Gastrocnemius medialis (tissue), 4 donors: ENCODE measurements around the gene APBA2. TPM values are rescaled to one million over a fixed set of nuclear protein-coding genes. Genes with fewer than 3 reads are reported as not detected.
"Not testable (repeated sequence)": the region's sequence is repeated elsewhere in the genome, so short reads cannot be mapped to it uniquely, and the experiment has no call there.

ENCODE experiments used
- ATAC-seq, 2 donors: fragments of 150-250 bp; one replicate each; pipeline ENCODE4 v1.9.1; 2016
- DNase-seq, 2 donors: peaks; one replicate each; pipeline ENCODE4 v3.0.0-alpha.2; 2019
- H3K27ac ChIP-seq, 4 donors: fragments of 200-600 bp; sonication (generic); 1 replicate in 1 of 4; 2 replicates in 3 of 4; pipeline ENCODE4 v1.5.1; 2016 to 2018; ENCODE audit warnings: mild to moderate bottlenecking in 2 of 4, moderate library complexity in 1 of 4
- H3K27me3 ChIP-seq, 3 donors: fragments of 200-600 bp; sonication (generic) in 2 of 3; 1 replicate in 1 of 3; 2 replicates in 2 of 3; pipeline versions ENCODE4 v1.5.1 to v1.6.0; 2016 to 2019; ENCODE audit warnings: mild to moderate bottlenecking in 1 of 3, moderate library complexity in 1 of 3
- H3K36me3 ChIP-seq, 2 donors: fragments of 200-600 bp; sonication (generic) in 1 of 2; one replicate each; pipeline ENCODE4 v1.5.1; 2017 to 2018
- H3K4me1 ChIP-seq, 2 donors: fragments of 200-600 bp; sonication (generic) in 1 of 2; one replicate each; pipeline ENCODE4 v1.5.1; 2016 to 2017; ENCODE audit warnings: mild to moderate bottlenecking in 2 of 2
- H3K4me3 ChIP-seq, 4 donors: fragments of 200-600 bp; sonication (generic) in 3 of 4; 1 replicate in 1 of 4; 2 replicates in 3 of 4; pipeline ENCODE4 v1.5.1; 2016 to 2019; ENCODE audit warnings: mild to moderate bottlenecking in 2 of 4
- H3K9me3 ChIP-seq, 3 donors: fragments of 200-600 bp; sonication (generic) in 2 of 3; 1 replicate in 1 of 3; 2 replicates in 2 of 3; pipeline ENCODE4 v1.5.1; 2016 to 2019
- CTCF ChIP-seq, 5 experiments: fragments of 450-650 bp in 3 of 5; fragments of 200-600 bp in 2 of 5; sonication (generic) in 2 of 5; IDR thresholded peaks in 4 of 5; conservative IDR thresholded peaks in 1 of 5; 1 replicate in 4 of 5; 2 replicates in 1 of 5; pipeline ENCODE4 v1.5.1; 2016 to 2019; ENCODE audit warnings: antibody characterized with exemption in 5 of 5, mild to moderate bottlenecking in 3 of 5, moderate library complexity in 3 of 5
- POLR2A ChIP-seq, 2 donors: fragments of 450-650 bp; IDR thresholded peaks; one replicate each; pipeline ENCODE4 v1.6.1; 2017; ENCODE audit warnings: antibody characterized with exemption in 2 of 2, mild to moderate bottlenecking in 2 of 2, moderate library complexity in 2 of 2
- in situ Hi-C, 4 donors: fragments of 200-750 bp; cut with MboI; loops; one replicate each; pipeline versions ENCODE4 v1.15.0 to v1.8.0; 2017; ENCODE audit warnings: low sequenced_read_pairs in 4 of 4
- intact Hi-C: fragments of 100-400 bp; cut with DNase I; formaldehyde crosslinking; loops from one replicate; pipeline ENCODE4 v1.15.1; 2023; ENCODE audit warnings: low total_unique reads
- total RNA-seq, 4 donors: library from RNA; depleted of rRNA; stranded (reverse); fragments of >200 nt; gene quantifications; one replicate each; pipeline versions ENCODE4 v1.1.0 to v1.2.3, GENCODE V29; 2016

Gene APBA2
- total RNA-seq, 4 donors from 2014 or later = 0.19 to 0.31 TPM; not detected in 2

- in situ Hi-C loops = no loop called here
- Histone ChIP-seq H3K9me3 (no peaks in the 10 kb centered on the region), H3K4me3 (no peak overlapping the region), H3K4me1 (no peaks in the 10 kb centered on the region), H3K27me3 (peaks cover 14 to 26% (median 19%) of the 10 kb centered on the region in 3 donors), H3K36me3 (no peaks in the 10 kb centered on the region), H3K27ac (no peak overlapping the region)
- DNase-seq = no peak
- intact Hi-C loops = no loop called here
- no peak for ATAC-seq
- TF ChIP-seq CTCF (IDR thresholded peaks at IDR 0.05 in 4 of 5, conservative IDR thresholded peaks at IDR 0.05 in 1 of 5) (no peak), POLR2A (IDR thresholded peaks at IDR 0.05) (no peak)
These were observed 1.8 kb downstream of the APBA2 start for GRCh38 chr15:28887339-28888174.

DNA sequence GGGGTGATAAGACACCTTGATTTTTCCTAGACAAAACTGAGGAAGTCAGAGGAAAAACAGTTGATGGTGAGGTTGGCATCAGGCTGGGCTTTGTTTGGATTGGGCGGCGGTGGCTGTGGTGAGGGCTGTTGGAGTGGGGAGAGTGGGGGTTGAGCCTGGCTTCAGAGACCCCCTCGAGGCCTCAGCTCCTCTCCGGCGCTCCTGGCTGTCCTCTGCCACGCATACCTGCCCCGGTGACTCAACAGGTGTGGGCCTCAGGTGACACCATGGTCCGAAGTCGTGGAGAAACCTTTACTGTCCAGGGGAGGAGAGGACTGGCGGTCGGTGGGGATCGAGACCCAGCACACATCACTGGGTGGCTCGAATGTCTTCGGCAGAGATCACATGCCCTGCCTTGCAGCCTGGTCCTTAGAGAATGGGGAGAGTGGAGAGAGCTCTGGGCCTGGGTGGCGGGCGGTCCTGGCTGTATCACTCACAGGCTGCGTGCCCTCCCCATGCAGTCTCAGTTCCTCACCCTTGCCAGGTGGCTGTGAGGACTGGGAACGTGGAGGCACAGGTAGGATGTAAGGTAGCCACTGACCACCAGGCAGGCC lies 2.6 kb downstream of the APBA2 start:
- Histone ChIP-seq H3K27me3 (peaks cover 14 to 26% (median 19%) of the 10 kb centered on the region in 3 donors), H3K9me3 (no peaks in the 10 kb centered on the region), H3K36me3 (no peaks in the 10 kb centered on the region), H3K4me3 (no peak overlapping the region), H3K4me1 (no peaks in the 10 kb centered on the region), H3K27ac (no peak overlapping the region)
- no peak for ATAC-seq
- no peak for DNase-seq
- in situ Hi-C loops (no loop called here), intact Hi-C loops (no loop called here)
- TF ChIP-seq CTCF (IDR thresholded peaks at IDR 0.05 in 4 of 5, conservative IDR thresholded peaks at IDR 0.05 in 1 of 5) (no peak), POLR2A (IDR thresholded peaks at IDR 0.05) (no peak)

DNA sequence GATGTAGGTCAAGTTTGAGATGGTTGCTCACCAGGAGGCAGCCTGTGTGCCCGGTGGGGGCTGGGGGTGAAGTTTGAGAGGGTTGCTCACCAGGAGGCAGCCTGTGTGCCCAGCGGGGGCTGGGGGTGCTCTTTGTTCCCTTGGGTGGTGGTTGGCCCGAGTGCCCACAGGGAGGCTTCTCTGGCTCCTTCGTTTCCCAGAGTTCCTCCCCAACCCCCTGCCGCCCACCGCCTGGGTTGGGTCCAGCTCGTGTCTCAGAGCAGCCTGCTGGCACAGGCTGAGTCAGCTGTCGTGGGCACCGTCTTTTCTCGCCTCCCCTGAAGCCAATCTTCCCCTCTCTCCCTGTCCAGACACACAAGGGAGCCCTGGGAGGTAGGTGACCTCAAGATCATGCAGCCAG lies 3.1 kb downstream of the APBA2 start:
- in situ Hi-C loops = no loop called here
- Histone ChIP-seq H3K27me3 (peaks cover 14 to 26% (median 19%) of the 10 kb centered on the region in 3 donors), H3K4me3 (no peak overlapping the region), H3K9me3 (no peaks in the 10 kb centered on the region), H3K4me1 (no peaks in the 10 kb centered on the region), H3K36me3 (no peaks in the 10 kb centered on the region), H3K27ac (no peak overlapping the region)
- ATAC-seq (no peak), DNase-seq (no peak)
- TF ChIP-seq POLR2A (IDR thresholded peaks at IDR 0.05) (no peak), CTCF (IDR thresholded peaks at IDR 0.05 in 4 of 5, conservative IDR thresholded peaks at IDR 0.05 in 1 of 5) (no peak)
- intact Hi-C loops = no loop called here

DNA sequence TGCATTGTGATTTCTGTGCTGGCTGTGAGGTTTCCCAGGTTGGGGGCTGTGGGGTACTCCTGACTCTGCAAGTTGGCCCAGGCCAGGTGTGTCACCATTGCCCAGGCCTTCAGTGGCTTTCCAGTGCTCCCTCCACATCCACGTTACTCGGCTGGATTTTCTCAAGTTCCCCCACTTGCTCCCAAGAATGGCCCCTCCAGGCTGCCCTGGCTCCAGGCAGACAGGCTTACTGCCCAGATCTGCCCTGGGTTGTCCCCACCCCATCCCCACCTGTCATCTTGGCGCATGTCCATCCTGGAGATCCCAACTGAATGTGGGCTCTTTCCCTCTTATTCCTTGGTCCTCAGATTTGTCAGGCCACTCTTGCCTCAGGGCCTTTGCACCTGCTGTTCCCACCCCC lies 3.6 kb downstream of the APBA2 start:
- no peak for TF ChIP-seq POLR2A (IDR thresholded peaks at IDR 0.05)
- TF ChIP-seq CTCF (IDR thresholded peaks at IDR 0.05 in 4 of 5, conservative IDR thresholded peaks at IDR 0.05 in 1 of 5) = no peak
- Histone ChIP-seq H3K27ac (no peak overlapping the region), H3K4me1 (no peaks in the 10 kb centered on the region), H3K9me3 (no peaks in the 10 kb centered on the region), H3K27me3 (peaks cover 14 to 26% (median 19%) of the 10 kb centered on the region in 3 donors), H3K36me3 (no peaks in the 10 kb centered on the region), H3K4me3 (no peak overlapping the region)
- in situ Hi-C loops (no loop called here), intact Hi-C loops (no loop called here)
- ATAC-seq = no peak
- DNase-seq = no peak

DNA sequence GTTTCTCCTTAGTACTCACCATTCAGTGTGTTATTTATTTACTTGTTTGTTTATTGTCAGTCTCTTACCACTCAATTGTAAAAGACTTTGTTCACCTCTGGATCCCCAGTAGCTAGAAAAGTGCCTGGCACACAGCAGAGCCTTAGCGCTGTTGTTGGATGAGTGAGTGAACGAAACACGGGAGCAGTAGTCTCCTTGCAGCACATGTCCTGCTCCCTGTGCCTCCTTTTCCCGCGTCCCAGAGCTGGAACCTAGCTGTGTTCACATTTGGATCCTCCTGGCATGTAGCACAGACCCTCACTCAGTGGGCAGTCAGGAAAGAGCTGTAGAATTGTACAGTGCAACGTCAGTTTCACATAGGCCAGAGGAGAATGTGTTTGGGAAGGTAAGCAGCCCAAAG lies 4.1 kb downstream of the APBA2 start:
- H3K27me3 ChIP-seq = peaks cover 14 to 20% (median 16%) of the 10 kb centered on the region in 3 donors
- ATAC-seq, H3K4me3 ChIP-seq, intact Hi-C loops, H3K36me3 ChIP-seq, in situ Hi-C loops, H3K4me1 ChIP-seq, H3K9me3 ChIP-seq, H3K27ac ChIP-seq, DNase-seq: not testable (repeated sequence)

DNA sequence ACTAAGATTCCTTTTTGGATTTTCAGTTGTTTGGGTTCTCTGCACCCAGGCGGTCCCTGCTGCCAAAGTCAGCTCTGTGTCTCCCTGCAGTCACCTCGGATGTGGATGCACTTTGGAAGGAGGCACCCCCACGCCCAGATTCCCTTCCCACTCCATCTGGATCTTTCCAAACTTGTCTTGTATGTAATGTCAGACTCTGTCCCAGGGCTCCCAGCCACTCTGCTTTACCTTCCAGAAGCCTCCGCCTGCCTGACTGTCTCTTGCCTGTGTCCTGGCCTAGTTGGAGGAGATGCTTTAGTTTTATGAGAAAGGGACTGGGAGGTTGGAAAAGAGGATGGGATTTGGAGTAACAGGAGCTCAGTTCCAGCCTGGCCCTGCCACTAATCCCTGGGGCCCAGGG lies 4.5 kb downstream of the APBA2 start:
- intact Hi-C loops, H3K9me3 ChIP-seq: not testable (repeated sequence)

More for the DNA sequence above, 4.5 kb downstream of the APBA2 start:
- H3K4me3 ChIP-seq, ATAC-seq, H3K36me3 ChIP-seq, in situ Hi-C loops, H3K4me1 ChIP-seq, DNase-seq, H3K27ac ChIP-seq: not testable (repeated sequence)
- H3K27me3 ChIP-seq = peaks cover 10 to 16% (median 13%) of the 10 kb centered on the region in 3 donors
